Fibroblast of mammary gland (primary cell): Measurements from ENCODE around the gene KCNT1.
"Not testable (repeated sequence)": the region's sequence is repeated elsewhere in the genome, so short reads cannot be mapped to it uniquely, and the experiment has no call there.

Experiments
- DNase-seq: peaks from one replicate; pipeline ENCODE4 v3.0.0-alpha.2; 2010; ENCODE audit warnings: low read depth
- H3K4me3 ChIP-seq: 2 replicates; pipeline ENCODE4 v1.5.1; 2011; ENCODE audit warnings: low read depth, mild to moderate bottlenecking, low read length, moderate library complexity; ENCODE audit not compliant: control insufficient read depth
- CTCF ChIP-seq: conservative IDR thresholded peaks from 2 replicates; pipeline ENCODE4 v1.5.1; 2011; ENCODE audit warnings: low read depth, low read length, inconsistent platforms; ENCODE audit not compliant: control insufficient read depth, insufficient read depth

KCNT1 gene

GRCh38 chr9:135666534-135667462, 35.2 kb upstream of the KCNT1 start:
- no peak overlapping the region for H3K4me3 ChIP-seq
- DNase-seq, result no peak
- TF ChIP-seq CTCF, result no peak

- TF ChIP-seq CTCF, result no peak
- DNase-seq, result no peak
- H3K4me3 ChIP-seq, result no peak overlapping the region
Measured at GRCh38 chr9:135667463-135668001, 34.5 kb upstream of the KCNT1 start.

GRCh38 chr9:135669018-135669417, 33.0 kb upstream of the KCNT1 start:
- not testable (repeated sequence) for H3K4me3 ChIP-seq, DNase-seq

GRCh38 chr9:135669616-135670285, 32.2 kb upstream of the KCNT1 start:
- no peak for DNase-seq

GRCh38 chr9:135670721-135671590, 31.0 kb upstream of the KCNT1 start:
- no peak for DNase-seq
- no peak overlapping the region for H3K4me3 ChIP-seq
- TF ChIP-seq CTCF, result no peak

More at GRCh38 chr9:135669616-135670285, 32.2 kb upstream of the KCNT1 start:
- H3K4me3 ChIP-seq, result no peak overlapping the region
- TF ChIP-seq CTCF, result no peak

- no peak overlapping the region for H3K4me3 ChIP-seq
Measured at GRCh38 chr9:135671591-135672041, 30.4 kb upstream of the KCNT1 start.

GRCh38 chr9:135672786-135673185, 29.2 kb upstream of the KCNT1 start:
- DNase-seq, H3K4me3 ChIP-seq: not testable (repeated sequence)

More at GRCh38 chr9:135671591-135672041, 30.4 kb upstream of the KCNT1 start:
- TF ChIP-seq CTCF, result no peak
- no peak for DNase-seq
